ENCODE measurements around the gene GLIS2.

Gene GLIS2

DNA sequence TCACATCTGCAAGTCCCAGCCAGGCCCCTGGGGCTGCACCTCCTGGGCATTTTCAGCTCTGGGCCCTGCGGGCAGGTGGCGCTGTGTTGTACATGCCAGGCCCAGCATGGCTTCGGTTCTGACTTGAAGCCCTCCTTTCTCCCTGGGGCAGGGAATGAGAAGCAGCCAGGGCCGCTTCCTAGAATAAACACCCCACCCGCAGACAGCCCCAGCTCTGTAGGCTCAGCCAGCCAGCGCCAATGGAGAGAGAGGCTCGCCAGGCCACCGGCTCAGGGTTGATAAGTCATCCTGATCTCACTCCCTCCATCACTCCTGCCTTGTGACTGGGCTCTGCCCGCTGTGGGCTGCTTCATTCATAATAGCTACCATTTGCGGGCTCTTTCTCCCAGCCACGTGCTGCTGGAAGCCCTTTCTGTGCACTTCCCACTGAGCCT lies 6.0 kb upstream of the GLIS2 start (continued):
- TF ChIP-seq, protein P1, sequence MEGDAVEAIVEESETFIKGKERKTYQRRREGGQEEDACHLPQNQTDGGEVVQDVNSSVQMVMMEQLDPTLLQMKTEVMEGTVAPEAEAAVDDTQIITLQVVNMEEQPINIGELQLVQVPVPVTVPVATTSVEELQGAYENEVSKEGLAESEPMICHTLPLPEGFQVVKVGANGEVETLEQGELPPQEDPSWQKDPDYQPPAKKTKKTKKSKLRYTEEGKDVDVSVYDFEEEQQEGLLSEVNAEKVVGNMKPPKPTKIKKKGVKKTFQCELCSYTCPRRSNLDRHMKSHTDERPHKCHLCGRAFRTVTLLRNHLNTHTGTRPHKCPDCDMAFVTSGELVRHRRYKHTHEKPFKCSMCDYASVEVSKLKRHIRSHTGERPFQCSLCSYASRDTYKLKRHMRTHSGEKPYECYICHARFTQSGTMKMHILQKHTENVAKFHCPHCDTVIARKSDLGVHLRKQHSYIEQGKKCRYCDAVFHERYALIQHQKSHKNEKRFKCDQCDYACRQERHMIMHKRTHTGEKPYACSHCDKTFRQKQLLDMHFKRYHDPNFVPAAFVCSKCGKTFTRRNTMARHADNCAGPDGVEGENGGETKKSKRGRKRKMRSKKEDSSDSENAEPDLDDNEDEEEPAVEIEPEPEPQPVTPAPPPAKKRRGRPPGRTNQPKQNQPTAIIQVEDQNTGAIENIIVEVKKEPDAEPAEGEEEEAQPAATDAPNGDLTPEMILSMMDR (tag by site-specific recombination; IDR thresholded peaks at IDR 0.05): peak; percentile 68; the same call in 1 of the 2 replicates
- TF ChIP-seq ZBTB8A (tag by site-specific recombination; IDR thresholded peaks at IDR 0.05) (no peak), ZBTB20 (tag by site-specific recombination; IDR thresholded peaks at IDR 0.05) (peak; percentile 34; the same call in 1 of the 2 replicates), ZNF112 (tag by site-specific recombination; IDR thresholded peaks at IDR 0.05) (no peak), ZNF169 (tag by site-specific recombination; IDR thresholded peaks at IDR 0.05) (no peak), KLF7 (tag by site-specific recombination; IDR thresholded peaks at IDR 0.05; ENCODE audit: borderline replicate concordance) (no peak), ZNF175 (tag by site-specific recombination; IDR thresholded peaks at IDR 0.05) (no peak), ZBTB17 (tag by site-specific recombination; IDR thresholded peaks at IDR 0.05) (peak; percentile 70), ZSCAN23 (tag by site-specific recombination; IDR thresholded peaks at IDR 0.05) (no peak)
- TF ChIP-seq, protein P2, sequence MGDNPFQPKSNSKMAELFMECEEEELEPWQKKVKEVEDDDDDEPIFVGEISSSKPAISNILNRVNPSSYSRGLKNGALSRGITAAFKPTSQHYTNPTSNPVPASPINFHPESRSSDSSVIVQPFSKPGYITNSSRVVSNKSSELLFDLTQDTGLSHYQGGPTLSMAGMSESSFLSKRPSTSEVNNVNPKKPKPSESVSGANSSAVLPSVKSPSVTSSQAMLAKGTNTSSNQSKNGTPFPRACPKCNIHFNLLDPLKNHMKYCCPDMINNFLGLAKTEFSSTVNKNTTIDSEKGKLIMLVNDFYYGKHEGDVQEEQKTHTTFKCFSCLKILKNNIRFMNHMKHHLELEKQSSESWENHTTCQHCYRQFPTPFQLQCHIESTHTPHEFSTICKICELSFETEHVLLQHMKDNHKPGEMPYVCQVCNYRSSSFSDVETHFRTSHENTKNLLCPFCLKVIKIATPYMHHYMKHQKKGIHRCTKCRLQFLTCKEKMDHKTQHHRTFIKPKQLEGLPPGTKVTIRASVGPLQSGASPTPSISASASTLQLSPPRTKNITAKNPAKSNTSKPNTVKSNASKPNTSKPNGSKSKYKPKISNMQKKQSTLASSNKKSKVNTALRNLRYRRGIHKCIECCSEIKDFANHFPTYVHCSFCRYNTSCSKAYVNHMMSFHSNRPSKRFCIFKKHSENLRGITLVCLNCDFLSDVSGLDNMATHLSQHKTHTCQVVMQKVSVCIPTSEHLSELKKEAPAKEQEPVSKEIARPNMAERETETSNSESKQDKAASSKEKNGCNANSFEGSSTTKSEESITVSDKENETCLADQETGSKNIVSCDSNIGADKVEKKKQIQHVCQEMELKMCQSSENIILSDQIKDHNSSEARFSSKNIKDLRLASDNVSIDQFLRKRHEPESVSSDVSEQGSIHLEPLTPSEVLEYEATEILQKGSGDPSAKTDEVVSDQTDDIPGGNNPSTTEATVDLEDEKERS (tag by site-specific recombination; IDR thresholded peaks at IDR 0.05): no peak
- TF ChIP-seq, protein P3, sequence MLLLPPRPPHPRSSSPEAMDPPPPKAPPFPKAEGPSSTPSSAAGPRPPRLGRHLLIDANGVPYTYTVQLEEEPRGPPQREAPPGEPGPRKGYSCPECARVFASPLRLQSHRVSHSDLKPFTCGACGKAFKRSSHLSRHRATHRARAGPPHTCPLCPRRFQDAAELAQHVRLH (tag by site-specific recombination; IDR thresholded peaks at IDR 0.05): no peak

DNA sequence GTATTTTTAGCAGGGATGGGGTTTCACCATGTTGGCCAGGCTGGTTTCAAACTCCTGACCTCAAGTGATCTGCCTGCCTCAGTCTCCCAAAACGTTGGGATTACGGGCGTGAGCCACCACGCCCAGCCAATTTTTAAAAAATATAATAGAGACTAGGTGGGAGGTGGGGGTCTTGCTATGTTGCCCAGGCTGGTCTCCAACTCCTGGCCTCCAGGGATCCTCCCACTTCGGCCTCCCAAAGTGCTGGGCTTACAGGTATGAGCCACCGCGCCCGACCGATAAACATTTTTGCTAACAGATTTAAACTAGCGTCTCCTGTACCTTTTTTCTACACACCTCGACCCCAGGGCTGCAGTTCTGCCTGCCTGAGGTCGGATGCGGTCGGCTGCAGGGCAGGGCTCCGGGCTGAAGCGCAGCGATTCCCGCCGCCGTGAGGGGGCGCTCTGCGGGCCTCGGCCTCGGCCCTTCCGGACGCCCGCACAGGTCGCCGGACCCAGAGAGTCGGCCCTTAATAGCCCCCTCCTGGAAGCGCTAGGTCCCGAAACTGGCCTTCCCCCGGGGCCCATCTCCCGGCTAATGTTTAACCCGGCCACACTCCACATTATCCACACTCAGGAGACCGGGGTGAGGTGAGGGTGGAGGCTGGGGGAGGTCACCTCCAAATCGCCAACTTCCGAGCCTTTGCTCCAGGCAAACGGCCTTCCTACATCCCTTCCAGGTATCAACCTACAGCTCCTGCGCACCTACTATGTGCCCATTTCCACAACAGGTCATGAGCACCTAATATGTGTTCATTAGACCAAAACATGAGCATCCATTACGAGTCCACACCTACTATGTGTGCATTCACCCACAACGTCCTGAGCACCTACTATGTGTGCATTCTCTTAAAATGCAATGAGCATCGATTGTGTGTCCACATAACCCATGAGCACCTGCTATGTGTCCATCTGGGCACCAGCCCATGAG lies 2.0 kb upstream of the GLIS2 start:
- Histone ChIP-seq H3K27ac (ENCODE audit: extremely low read depth, low read depth, low read length) (no peak overlapping the region), H3K4me1 (ENCODE audit: control insufficient read depth, insufficient read depth, low read length) (peaks cover 4% of the 10 kb centered on the region; the same call in 1 of the 2 replicates), H3K4me3 (ENCODE audit: low read depth, low read length) (no peak overlapping the region), H3K9me3 (ENCODE audit: control insufficient read depth, insufficient read depth, low read depth, low read length) (no peaks in the 10 kb centered on the region), H3K36me3 (ENCODE audit: control insufficient read depth in 2 of 2, insufficient read depth in 1 of 2, low read length in 2 of 2) (no peaks in the 10 kb centered on the region)
- CTCF ChIA-PET: interaction anchor here (0.7 to 1.7 kb wide), 4 partner anchors 15 to 334 kb away, joined by 3 to 6 read pairs (median 4); no protein-coding TSS in a partner anchor
- POLR2A ChIA-PET: interaction anchor here (0.7 to 2.3 kb wide), 2 partner anchors 41 to 420 kb away, joined by 4 to 11 read pairs; partner anchors contain the start of genes ANKS3, DNAAF8 and TFAP4
- TF ChIP-seq, protein P4, sequence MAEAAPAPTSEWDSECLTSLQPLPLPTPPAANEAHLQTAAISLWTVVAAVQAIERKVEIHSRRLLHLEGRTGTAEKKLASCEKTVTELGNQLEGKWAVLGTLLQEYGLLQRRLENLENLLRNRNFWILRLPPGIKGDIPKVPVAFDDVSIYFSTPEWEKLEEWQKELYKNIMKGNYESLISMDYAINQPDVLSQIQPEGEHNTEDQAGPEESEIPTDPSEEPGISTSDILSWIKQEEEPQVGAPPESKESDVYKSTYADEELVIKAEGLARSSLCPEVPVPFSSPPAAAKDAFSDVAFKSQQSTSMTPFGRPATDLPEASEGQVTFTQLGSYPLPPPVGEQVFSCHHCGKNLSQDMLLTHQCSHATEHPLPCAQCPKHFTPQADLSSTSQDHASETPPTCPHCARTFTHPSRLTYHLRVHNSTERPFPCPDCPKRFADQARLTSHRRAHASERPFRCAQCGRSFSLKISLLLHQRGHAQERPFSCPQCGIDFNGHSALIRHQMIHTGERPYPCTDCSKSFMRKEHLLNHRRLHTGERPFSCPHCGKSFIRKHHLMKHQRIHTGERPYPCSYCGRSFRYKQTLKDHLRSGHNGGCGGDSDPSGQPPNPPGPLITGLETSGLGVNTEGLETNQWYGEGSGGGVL (tag by site-specific recombination; IDR thresholded peaks at IDR 0.05): 0 out of 2 replicates have a peak, but pooled peaks have one; percentile 8
- TF ChIP-seq ZNF660 (tag by site-specific recombination; IDR thresholded peaks at IDR 0.05): peak; percentile 60; the same call in 1 of the 2 replicates
- no peak for TF ChIP-seq OSR2 (tag by site-specific recombination; IDR thresholded peaks at IDR 0.05)
- TF ChIP-seq HOXD13 (CRISPR knock-in tag; IDR thresholded peaks at IDR 0.05; ENCODE audit: borderline replicate concordance): 0 out of 2 replicates have a peak, but pooled peaks have one; percentile 16
- TF ChIP-seq BCL11A (tag by site-specific recombination; IDR thresholded peaks at IDR 0.05; ENCODE audit: low read depth): peak; percentile 70; the same call in 1 of the 2 replicates
- TF ChIP-seq, protein P5, sequence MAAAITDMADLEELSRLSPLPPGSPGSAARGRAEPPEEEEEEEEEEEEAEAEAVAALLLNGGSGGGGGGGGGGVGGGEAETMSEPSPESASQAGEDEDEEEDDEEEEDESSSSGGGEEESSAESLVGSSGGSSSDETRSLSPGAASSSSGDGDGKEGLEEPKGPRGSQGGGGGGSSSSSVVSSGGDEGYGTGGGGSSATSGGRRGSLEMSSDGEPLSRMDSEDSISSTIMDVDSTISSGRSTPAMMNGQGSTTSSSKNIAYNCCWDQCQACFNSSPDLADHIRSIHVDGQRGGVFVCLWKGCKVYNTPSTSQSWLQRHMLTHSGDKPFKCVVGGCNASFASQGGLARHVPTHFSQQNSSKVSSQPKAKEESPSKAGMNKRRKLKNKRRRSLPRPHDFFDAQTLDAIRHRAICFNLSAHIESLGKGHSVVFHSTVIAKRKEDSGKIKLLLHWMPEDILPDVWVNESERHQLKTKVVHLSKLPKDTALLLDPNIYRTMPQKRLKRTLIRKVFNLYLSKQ (tag by site-specific recombination; IDR thresholded peaks at IDR 0.05; ENCODE audit: borderline replicate concordance): no peak
- TF ChIP-seq, protein P6, sequence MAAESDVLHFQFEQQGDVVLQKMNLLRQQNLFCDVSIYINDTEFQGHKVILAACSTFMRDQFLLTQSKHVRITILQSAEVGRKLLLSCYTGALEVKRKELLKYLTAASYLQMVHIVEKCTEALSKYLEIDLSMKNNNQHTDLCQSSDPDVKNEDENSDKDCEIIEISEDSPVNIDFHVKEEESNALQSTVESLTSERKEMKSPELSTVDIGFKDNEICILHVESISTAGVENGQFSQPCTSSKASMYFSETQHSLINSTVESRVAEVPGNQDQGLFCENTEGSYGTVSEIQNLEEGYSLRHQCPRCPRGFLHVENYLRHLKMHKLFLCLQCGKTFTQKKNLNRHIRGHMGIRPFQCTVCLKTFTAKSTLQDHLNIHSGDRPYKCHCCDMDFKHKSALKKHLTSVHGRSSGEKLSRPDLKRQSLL (tag by site-specific recombination; IDR thresholded peaks at IDR 0.05): no peak
- 0 out of 2 replicates have a peak, but pooled peaks have one; percentile 14 for TF ChIP-seq MYNN (tag by site-specific recombination; IDR thresholded peaks at IDR 0.05; ENCODE audit: borderline replicate concordance)
- peak; percentile 99 for TF ChIP-seq ZNF121 (tag by site-specific recombination; IDR thresholded peaks at IDR 0.05)
- peak; percentile 53 for TF ChIP-seq ZBTB17 (tag by site-specific recombination; IDR thresholded peaks at IDR 0.05)
- TF ChIP-seq BCL11B (tag by site-specific recombination; IDR thresholded peaks at IDR 0.05; ENCODE audit: low read depth): peak; percentile 96
- TF ChIP-seq ZNF792 (tag by site-specific recombination; IDR thresholded peaks at IDR 0.05): no peak
- peak; percentile 51 for TF ChIP-seq ZBTB8A (tag by site-specific recombination; IDR thresholded peaks at IDR 0.05)
- no peak for TF ChIP-seq ZFP69B (tag by site-specific recombination; IDR thresholded peaks at IDR 0.05)
